Measurements from ENCODE around the gene AGRN.
"Not testable (repeated sequence)": the region's sequence is repeated elsewhere in the genome, so short reads cannot be mapped to it uniquely, and the experiment has no call there.

AGRN gene

GRCh38 chr1:981955-982558 lies 37.9 kb upstream of the AGRN start, which contains the start of gene PERM1:
Gene PERM1, minus strand, starts transcription at chr1:982093. Its CDS starts 1,064 bp downstream, at chr1:981029.
- DNase-seq (ENCODE audit: low read depth in 2 of 2): no peak

- DNase-seq (ENCODE audit: low read depth in 2 of 2): no peak
These were observed 37.0 kb upstream of the AGRN start for GRCh38 chr1:982765-983436.

GRCh38 chr1:983798-984475 lies 36.0 kb upstream of the AGRN start:
- DNase-seq (ENCODE audit: low read depth in 2 of 2): peak; percentile 45 to 55

- DNase-seq (ENCODE audit: low read depth in 2 of 2): no peak
These were observed 35.5 kb upstream of the AGRN start for GRCh38 chr1:984476-984814.

- no peak for DNase-seq (ENCODE audit: low read depth in 2 of 2)
These were observed 34.8 kb upstream of the AGRN start for GRCh38 chr1:985126-985525.

GRCh38 chr1:988061-988460 lies 31.9 kb upstream of the AGRN start:
- DNase-seq (ENCODE audit: low read depth in 2 of 2): not testable (repeated sequence)

- not testable (repeated sequence) for DNase-seq (ENCODE audit: low read depth in 2 of 2)
These were observed 28.6 kb upstream of the AGRN start for GRCh38 chr1:991275-991674.

GRCh38 chr1:991895-992294 lies 28.0 kb upstream of the AGRN start:
- DNase-seq (ENCODE audit: low read depth in 2 of 2): no peak

GRCh38 chr1:992362-992761 lies 27.6 kb upstream of the AGRN start:
- no peak for DNase-seq (ENCODE audit: low read depth in 2 of 2)

- no peak for DNase-seq (ENCODE audit: low read depth in 2 of 2)
These were observed 26.4 kb upstream of the AGRN start for GRCh38 chr1:993379-993995.

- DNase-seq (ENCODE audit: low read depth in 2 of 2): not testable (repeated sequence)
These were observed 25.4 kb upstream of the AGRN start for GRCh38 chr1:994546-994945.

- no peak for DNase-seq (ENCODE audit: low read depth in 2 of 2)
These were observed 24.0 kb upstream of the AGRN start for GRCh38 chr1:995665-996633.

- DNase-seq (ENCODE audit: low read depth in 2 of 2): no peak
These were observed 22.8 kb upstream of the AGRN start for GRCh38 chr1:996851-997712.

GRCh38 chr1:997713-997992 lies 22.3 kb upstream of the AGRN start:
- no peak for DNase-seq (ENCODE audit: low read depth in 2 of 2)

GRCh38 chr1:997993-998744 lies 21.8 kb upstream of the AGRN start:
- no peak for DNase-seq (ENCODE audit: low read depth in 2 of 2)

GRCh38 chr1:998745-998994 lies 21.2 kb upstream of the AGRN start:
- DNase-seq (ENCODE audit: low read depth in 2 of 2): no peak

- no peak for DNase-seq (ENCODE audit: low read depth in 2 of 2)
These were observed 20.8 kb upstream of the AGRN start for GRCh38 chr1:998995-999724.

GRCh38 chr1:999725-1000356 lies 20.1 kb upstream of the AGRN start, which contains the start of gene HES4:
Gene HES4, minus strand, starts transcription at chr1:1000097. Its CDS starts 124 bp downstream, at chr1:999973.
- DNase-seq (ENCODE audit: low read depth in 2 of 2): peak in 1 of 2 donors; percentile 61
